Left lung (tissue), 10 donors: ENCODE measurements around the gene MGAT5. TPM values are rescaled to one million over a fixed set of nuclear protein-coding genes. Genes with fewer than 3 reads are reported as not detected.

Experiments used
- ATAC-seq: fragments of 200-7000 bp; cut with Tn5 transposase; one replicate; pipeline ENCODE4 v1.9.1; 2020; ENCODE audit warnings: moderate library complexity
- DNase-seq, 4 donors: peaks; one replicate each; pipeline ENCODE4 v3.0.0-alpha.2; 2013 to 2020
- H3K27ac ChIP-seq, 2 donors: fragments of 200-600 bp; sonication (generic) in 1 of 2; one replicate each; pipeline versions ENCODE4 v1.5.0 to v1.8.0; 2020 to 2021
- H3K27me3 ChIP-seq, 2 donors: fragments of 200-600 bp; sonication (generic) in 1 of 2; one replicate each; pipeline versions ENCODE4 v1.5.0 to v1.8.0; 2020 to 2021
- H3K36me3 ChIP-seq, 2 donors: fragments of 200-600 bp; sonication (generic) in 1 of 2; one replicate each; pipeline versions ENCODE4 v1.5.0 to v1.8.0; 2020 to 2021
- H3K4me1 ChIP-seq, 2 donors: fragments of 200-600 bp; one replicate each; pipeline ENCODE4 v1.8.0; 2021
- H3K4me3 ChIP-seq, 2 donors: fragments of 200-600 bp; sonication (generic) in 1 of 2; one replicate each; pipeline versions ENCODE4 v1.5.0 to v1.8.0; 2020 to 2021; ENCODE audit warnings: mild to moderate bottlenecking in 1 of 2
- H3K9me3 ChIP-seq, 2 donors: fragments of 200-600 bp; sonication (generic) in 1 of 2; one replicate each; pipeline versions ENCODE4 v1.5.0 to v1.8.0; 2020 to 2021
- intact Hi-C, 2 donors: fragments of 100-400 bp; cut with DNase I; formaldehyde crosslinking; loops; one replicate each; pipeline versions ENCODE4 v1.11.2 to v1.14.2; 2022
- polyA plus RNA-seq, 6 donors: library from polyadenylated mRNA; unstranded; fragments of 120-200 nt; gene quantifications; one replicate each; pipeline ENCODE4 v1.2.1, GENCODE V29; 2013; ENCODE audit not compliant: insufficient read length in 6 of 6
- total RNA-seq, 2 donors: library from RNA; stranded (reverse); fragmentation: NEBNext Ultra II Directional; extraction: Animal tissue kit (Norgen Biotek cat#: 25700); gene quantifications; one replicate each; pipeline ENCODE4 v1.2.1, GENCODE V29; 2021
- TF ChIP-seq, protein P1 (sequence below), 2 donors: fragments of 200-600 bp; sonication (generic) in 1 of 2; IDR thresholded peaks; one replicate each; pipeline versions ENCODE4 v1.5.0 to v1.8.0; 2021; ENCODE audit warnings: antibody characterized with exemption in 2 of 2
- donor health status: DM: no; HTN: yes; CAD: no.
- donor health status: DM: no; HTN: no; CAD: no.

MGAT5 gene
- total and polyA plus RNA-seq, 8 donors: 24.5 to 57.0 (median 28.1) TPM

DNA sequence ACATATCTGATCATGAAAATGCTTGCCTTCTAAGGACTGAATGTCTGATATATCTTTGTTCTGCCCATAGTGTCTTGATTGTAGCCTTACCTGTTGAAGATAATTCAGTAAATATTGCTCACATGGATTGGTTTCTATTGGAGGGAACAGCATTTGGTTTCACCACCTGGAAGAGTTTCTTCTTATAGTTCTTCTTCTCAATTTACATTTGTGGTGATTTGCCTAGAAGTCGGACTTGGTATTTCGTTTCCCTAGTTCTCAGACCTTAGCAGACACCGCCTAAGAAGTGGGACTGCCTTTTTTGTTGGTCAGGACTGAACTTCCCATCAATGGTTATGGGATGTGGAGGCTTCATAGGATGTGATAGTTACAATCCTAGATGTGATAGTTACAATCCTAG, 20.2 kb downstream of the MGAT5 start:
- intact Hi-C loops: no loop called here

DNA sequence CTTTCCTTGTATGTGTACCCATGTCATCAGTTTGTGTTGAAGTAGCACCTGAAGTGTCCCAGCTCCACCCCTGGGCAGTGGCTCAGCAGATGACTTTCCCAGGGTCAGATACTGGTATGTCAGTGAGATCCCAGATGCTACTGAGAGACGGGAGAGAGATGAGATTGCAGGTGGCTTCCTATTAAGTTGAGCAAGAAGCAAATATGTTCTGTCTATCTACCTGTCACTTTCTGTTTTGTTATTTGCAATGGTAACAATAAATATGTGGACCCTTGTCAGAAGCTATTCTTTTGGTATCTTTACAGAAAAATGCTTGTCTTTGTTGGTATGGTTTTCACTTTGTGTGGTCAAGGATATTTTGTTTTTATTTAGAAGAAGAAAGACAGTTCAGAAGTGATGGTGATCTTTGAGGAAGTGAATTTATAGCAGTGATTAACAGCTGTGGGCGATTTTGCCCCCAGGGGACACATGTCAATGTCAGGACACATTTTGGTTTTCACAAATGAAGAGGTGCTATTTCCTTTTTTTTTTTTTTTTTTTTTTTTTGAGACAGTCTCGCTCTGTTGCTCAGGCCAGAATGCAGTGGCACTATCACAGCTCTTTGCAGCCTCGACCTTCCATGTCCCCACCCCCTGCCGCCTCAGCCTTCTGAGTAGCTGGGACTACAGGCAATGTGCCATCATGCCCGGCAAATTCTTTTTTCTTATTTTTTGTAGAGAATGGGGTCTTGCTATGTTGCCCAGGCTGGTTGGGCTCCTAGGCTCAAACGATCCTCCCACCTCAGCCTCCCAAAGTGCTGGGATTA, 21.4 kb downstream of the MGAT5 start:
- no peak for DNase-seq
- peaks cover 0 to 9% of the 10 kb centered on the region in 2 donors for H3K36me3 ChIP-seq
- intact Hi-C loops: no loop called here
- no peak overlapping the region for H3K4me3 ChIP-seq
- H3K9me3 ChIP-seq: no peaks in the 10 kb centered on the region
- H3K27ac ChIP-seq: no peak overlapping the region
- no peak for ATAC-seq
- H3K27me3 ChIP-seq: no peaks in the 10 kb centered on the region
- H3K4me1 ChIP-seq: no peaks in the 10 kb centered on the region
- TF ChIP-seq, protein P1, sequence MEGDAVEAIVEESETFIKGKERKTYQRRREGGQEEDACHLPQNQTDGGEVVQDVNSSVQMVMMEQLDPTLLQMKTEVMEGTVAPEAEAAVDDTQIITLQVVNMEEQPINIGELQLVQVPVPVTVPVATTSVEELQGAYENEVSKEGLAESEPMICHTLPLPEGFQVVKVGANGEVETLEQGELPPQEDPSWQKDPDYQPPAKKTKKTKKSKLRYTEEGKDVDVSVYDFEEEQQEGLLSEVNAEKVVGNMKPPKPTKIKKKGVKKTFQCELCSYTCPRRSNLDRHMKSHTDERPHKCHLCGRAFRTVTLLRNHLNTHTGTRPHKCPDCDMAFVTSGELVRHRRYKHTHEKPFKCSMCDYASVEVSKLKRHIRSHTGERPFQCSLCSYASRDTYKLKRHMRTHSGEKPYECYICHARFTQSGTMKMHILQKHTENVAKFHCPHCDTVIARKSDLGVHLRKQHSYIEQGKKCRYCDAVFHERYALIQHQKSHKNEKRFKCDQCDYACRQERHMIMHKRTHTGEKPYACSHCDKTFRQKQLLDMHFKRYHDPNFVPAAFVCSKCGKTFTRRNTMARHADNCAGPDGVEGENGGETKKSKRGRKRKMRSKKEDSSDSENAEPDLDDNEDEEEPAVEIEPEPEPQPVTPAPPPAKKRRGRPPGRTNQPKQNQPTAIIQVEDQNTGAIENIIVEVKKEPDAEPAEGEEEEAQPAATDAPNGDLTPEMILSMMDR (IDR thresholded peaks at IDR 0.05): no peak

More for the DNA sequence above, 20.2 kb downstream of the MGAT5 start:
- Histone ChIP-seq H3K36me3 (peaks cover 0 to 9% of the 10 kb centered on the region in 2 donors), H3K27me3 (no peaks in the 10 kb centered on the region), H3K4me3 (no peak overlapping the region), H3K27ac (no peak overlapping the region), H3K9me3 (no peaks in the 10 kb centered on the region), H3K4me1 (no peaks in the 10 kb centered on the region)
- no peak for ATAC-seq
- TF ChIP-seq, protein P1 (IDR thresholded peaks at IDR 0.05): no peak
- DNase-seq: no peak

DNA sequence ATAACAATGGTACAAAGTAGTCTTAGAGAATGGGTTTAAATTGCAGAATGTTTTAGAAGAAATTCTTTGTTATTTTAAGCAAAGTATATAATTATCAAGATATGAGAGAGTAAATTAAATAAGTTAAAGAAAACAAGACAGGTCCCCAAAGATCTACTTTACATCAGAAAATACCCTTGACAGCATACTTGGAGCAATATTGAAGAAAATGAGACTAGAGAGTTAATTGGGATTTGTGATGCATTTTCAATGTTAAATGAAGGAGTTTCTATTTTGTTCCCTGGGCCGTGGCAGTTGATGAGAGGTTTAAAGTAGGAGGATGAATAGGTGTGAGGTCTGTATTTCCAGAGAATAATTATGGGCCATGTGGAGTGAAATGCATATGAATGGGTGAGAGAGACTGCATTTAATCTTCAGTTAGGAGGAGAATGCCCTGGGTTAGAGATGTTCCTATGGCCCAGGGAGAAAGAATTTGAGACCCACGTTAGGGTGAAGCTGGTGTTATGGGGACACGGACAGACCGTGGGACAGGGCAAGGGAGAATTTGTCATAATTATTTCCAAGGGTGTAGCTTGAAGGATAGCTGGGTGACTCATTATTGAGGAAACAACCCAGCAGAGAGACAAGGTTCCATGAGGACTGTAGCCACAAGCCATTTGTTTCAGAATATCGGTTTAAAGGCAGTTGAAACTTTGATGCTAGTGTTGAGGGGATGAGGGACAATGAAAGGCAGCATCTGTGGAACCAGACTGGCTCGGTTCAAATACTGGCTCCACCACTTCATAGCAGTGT, 22.7 kb downstream of the MGAT5 start:
- Histone ChIP-seq H3K4me1 (no peaks in the 10 kb centered on the region), H3K27me3 (no peaks in the 10 kb centered on the region), H3K27ac (no peak overlapping the region), H3K9me3 (no peaks in the 10 kb centered on the region), H3K4me3 (no peak overlapping the region), H3K36me3 (no peaks in the 10 kb centered on the region)
- intact Hi-C loops: no loop called here
- DNase-seq (no peak), ATAC-seq (no peak)
- TF ChIP-seq, protein P1 (IDR thresholded peaks at IDR 0.05): no peak

DNA sequence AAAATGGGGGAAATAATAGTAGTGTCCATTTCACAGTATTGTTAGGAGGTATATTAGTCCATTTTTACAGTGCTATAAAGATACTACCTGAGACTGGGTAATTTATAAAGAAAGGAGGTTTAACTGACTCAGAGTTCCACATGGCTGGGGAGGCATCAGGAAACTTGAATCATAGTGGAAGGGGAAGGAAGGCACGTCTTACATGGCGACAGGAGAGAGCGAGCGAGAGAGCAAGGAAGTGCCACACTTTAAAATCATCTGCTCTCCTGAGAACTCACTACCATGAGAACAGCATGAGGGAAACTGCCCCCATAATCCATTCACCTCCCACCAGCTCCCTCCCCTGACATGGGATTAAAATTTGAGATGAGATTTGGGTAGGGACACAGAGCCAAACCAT, 23.4 kb downstream of the MGAT5 start:
- Histone ChIP-seq H3K27me3 (no peaks in the 10 kb centered on the region), H3K27ac (no peak overlapping the region), H3K9me3 (no peaks in the 10 kb centered on the region), H3K36me3 (no peaks in the 10 kb centered on the region), H3K4me1 (no peaks in the 10 kb centered on the region), H3K4me3 (no peak overlapping the region)
- intact Hi-C loops: no loop called here
- TF ChIP-seq, protein P1 (IDR thresholded peaks at IDR 0.05): no peak
- no peak for DNase-seq
- no peak for ATAC-seq

DNA sequence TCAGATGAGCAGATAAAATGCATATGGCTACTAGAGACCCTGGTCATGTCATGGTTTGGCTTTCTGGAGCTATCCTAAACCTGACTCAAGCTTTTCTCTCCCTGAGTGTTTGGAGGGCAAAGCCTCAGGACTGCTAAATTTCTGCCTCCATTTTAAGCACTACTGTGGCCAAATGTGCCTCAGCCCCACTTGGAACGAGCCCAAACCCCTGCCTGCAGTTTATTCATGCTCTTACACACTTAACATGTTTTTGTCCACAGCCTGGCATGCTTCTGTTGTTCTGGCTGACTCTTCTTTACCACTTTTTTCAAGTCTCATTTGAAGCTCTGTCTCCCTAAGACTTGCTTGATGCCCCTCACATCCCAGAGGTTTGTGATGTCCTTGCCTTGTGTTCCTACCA, 24.7 kb downstream of the MGAT5 start:
- intact Hi-C loops: no loop called here
- no peaks in the 10 kb centered on the region for H3K4me1 ChIP-seq
- DNase-seq (no peak), ATAC-seq (no peak)
- no peaks in the 10 kb centered on the region for H3K27me3 ChIP-seq
- TF ChIP-seq, protein P1 (IDR thresholded peaks at IDR 0.05): no peak
- H3K27ac ChIP-seq: no peak overlapping the region
- no peaks in the 10 kb centered on the region for H3K9me3 ChIP-seq
- H3K36me3 ChIP-seq: no peaks in the 10 kb centered on the region
- H3K4me3 ChIP-seq: no peak overlapping the region
